ENCODE results near the gene PGBD5. TPM values are rescaled to one million over a fixed set of nuclear protein-coding genes. Genes with fewer than 3 reads are reported as not detected.

The PGBD5 gene
- total RNA-seq, 2 donors from 2014 or later = 2.6 to 4.3 TPM

- intact Hi-C loops (cut with DNase I) = no loop called here
- 92 to 93% methylated on average over 43 to 45 of the region's 47 CpGs for WGBS, 2 donors
- DNase-seq = no peak
- no peaks in the 10 kb centered on the region for H3K9me3 ChIP-seq
- TF ChIP-seq POLR2A (IDR thresholded peaks at IDR 0.05) (no peak), CTCF (IDR thresholded peaks at IDR 0.05) (no peak)
- H3K27me3 ChIP-seq = no peaks in the 10 kb centered on the region
- H3K36me3 ChIP-seq (replicated peaks in 1 of 2; ENCODE audit: insufficient read depth in 1 of 2, low read depth in 2 of 2) = peaks cover 0 to 2% of the 10 kb centered on the region in 2 donors
- H3K27ac ChIP-seq = no peak overlapping the region
- H3K4me1 ChIP-seq = no peaks in the 10 kb centered on the region
- no peak for ATAC-seq
- H3K4me3 ChIP-seq = no peak overlapping the region
Measured at GRCh38 chr1:230356869-230357794, 69.0 kb downstream of the PGBD5 start.

GRCh38 chr1:230356190-230356589 is 69.9 kb downstream of the PGBD5 start:
- no peak overlapping the region for H3K27ac ChIP-seq
- no peaks in the 10 kb centered on the region for H3K27me3 ChIP-seq
- H3K4me3 ChIP-seq = no peak overlapping the region
- TF ChIP-seq CTCF (IDR thresholded peaks at IDR 0.05) (no peak), POLR2A (IDR thresholded peaks at IDR 0.05) (no peak)
- H3K9me3 ChIP-seq = no peaks in the 10 kb centered on the region
- WGBS, 2 donors = 90 to 93% methylated on average over 6 of the region's 6 CpGs
- ATAC-seq (no peak), DNase-seq (no peak)
- peaks cover 0 to 2% of the 10 kb centered on the region in 2 donors for H3K36me3 ChIP-seq (replicated peaks in 1 of 2; ENCODE audit: insufficient read depth in 1 of 2, low read depth in 2 of 2)
- intact Hi-C loops (cut with DNase I) = no loop called here
- no peaks in the 10 kb centered on the region for H3K4me1 ChIP-seq

- Histone ChIP-seq H3K4me1 (no peaks in the 10 kb centered on the region), H3K36me3 (replicated peaks in 1 of 2; ENCODE audit: insufficient read depth in 1 of 2, low read depth in 2 of 2) (peaks cover 0 to 2% of the 10 kb centered on the region in 2 donors), H3K9me3 (no peaks in the 10 kb centered on the region), H3K27me3 (no peaks in the 10 kb centered on the region), H3K27ac (no peak overlapping the region), H3K4me3 (no peak overlapping the region)
- ATAC-seq (no peak), DNase-seq (no peak)
- TF ChIP-seq CTCF (IDR thresholded peaks at IDR 0.05) (no peak), POLR2A (IDR thresholded peaks at IDR 0.05) (no peak)
- whole genome bisulfite sequencing, 2 donors = 80 to 90% methylated on average over 10 of the region's 10 CpGs
- intact Hi-C loops (cut with DNase I) = no loop called here
Measured at GRCh38 chr1:230355594-230355993, 70.5 kb downstream of the PGBD5 start.

DNA sequence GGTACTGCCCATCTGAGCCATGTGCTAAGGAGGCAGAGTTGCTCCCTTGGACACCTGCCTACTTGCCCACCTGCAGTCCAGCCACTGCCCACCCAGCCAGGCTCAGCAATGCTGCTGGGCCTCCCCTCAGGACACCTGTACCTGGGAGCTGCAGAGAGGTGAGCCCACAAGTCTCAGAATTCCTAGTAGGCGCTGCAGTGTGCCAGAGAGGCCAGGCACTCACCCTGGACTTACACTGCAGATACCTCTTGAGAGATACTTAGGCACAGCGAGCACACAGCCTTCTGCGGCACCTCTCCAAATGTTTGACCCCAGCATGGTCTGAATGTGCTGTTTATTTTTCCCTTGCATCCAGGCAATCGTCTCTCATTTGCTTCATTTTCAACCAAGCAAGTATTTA is 71.0 kb downstream of the PGBD5 start:
- H3K4me1 ChIP-seq = no peaks in the 10 kb centered on the region
- H3K36me3 ChIP-seq (replicated peaks in 1 of 2; ENCODE audit: insufficient read depth in 1 of 2, low read depth in 2 of 2) = peaks cover 0 to 2% of the 10 kb centered on the region in 2 donors
- no peaks in the 10 kb centered on the region for H3K27me3 ChIP-seq
- TF ChIP-seq CTCF (IDR thresholded peaks at IDR 0.05) = no peak
- TF ChIP-seq POLR2A (IDR thresholded peaks at IDR 0.05) = no peak
- intact Hi-C loops (cut with DNase I) = no loop called here
- DNase-seq (no peak), ATAC-seq (no peak)
- H3K9me3 ChIP-seq = no peaks in the 10 kb centered on the region
- no peak overlapping the region for H3K4me3 ChIP-seq
- H3K27ac ChIP-seq = no peak overlapping the region
- WGBS, 2 donors = 87 to 90% methylated on average over 4 of the region's 4 CpGs
